ENCODE data around the gene PTP4A1. TPM values are rescaled to one million over a fixed set of nuclear protein-coding genes. Genes with fewer than 3 reads are reported as not detected.

The PTP4A1 gene
- total RNA-seq, 4 donors from 2014 or later, result 19.0 to 35.3 (median 25.8) TPM

GRCh38 chr6:63553900-63554299 lies 18.4 kb upstream of the PTP4A1 start:
- Histone ChIP-seq H3K4me1 (no peaks in the 10 kb centered on the region), H3K4me3 (no peak overlapping the region), H3K27me3 (no peaks in the 10 kb centered on the region), H3K9me3 (no peaks in the 10 kb centered on the region), H3K27ac (no peak overlapping the region), H3K36me3 (no peaks in the 10 kb centered on the region)
- TF ChIP-seq CTCF (IDR thresholded peaks at IDR 0.05) (no peak), POLR2A (IDR thresholded peaks at IDR 0.05) (no peak)
- intact Hi-C loops (cut with DNase I; ENCODE audit: low total_unique reads), result no loop called here
- DNase-seq, result no peak

GRCh38 chr6:63554782-63555181 lies 17.5 kb upstream of the PTP4A1 start:
- no peaks in the 10 kb centered on the region for H3K9me3 ChIP-seq
- TF ChIP-seq POLR2A (IDR thresholded peaks at IDR 0.05) (no peak), CTCF (IDR thresholded peaks at IDR 0.05) (no peak)
- H3K27ac ChIP-seq, result no peak overlapping the region
- no peak for DNase-seq
- intact Hi-C loops (cut with DNase I; ENCODE audit: low total_unique reads), result no loop called here
- no peaks in the 10 kb centered on the region for H3K4me1 ChIP-seq
- H3K36me3 ChIP-seq, result no peaks in the 10 kb centered on the region
- no peak overlapping the region for H3K4me3 ChIP-seq
- H3K27me3 ChIP-seq, result no peaks in the 10 kb centered on the region

- Histone ChIP-seq H3K36me3 (no peaks in the 10 kb centered on the region), H3K4me1 (no peaks in the 10 kb centered on the region), H3K4me3 (no peak overlapping the region), H3K27me3 (no peaks in the 10 kb centered on the region), H3K27ac (no peak overlapping the region), H3K9me3 (no peaks in the 10 kb centered on the region)
- no peak for DNase-seq
- intact Hi-C loops (cut with DNase I; ENCODE audit: low total_unique reads), result no loop called here
- TF ChIP-seq CTCF (IDR thresholded peaks at IDR 0.05) (no peak), POLR2A (IDR thresholded peaks at IDR 0.05) (no peak)
Measured at GRCh38 chr6:63556369-63556768, 15.9 kb upstream of the PTP4A1 start.

- intact Hi-C loops (cut with DNase I; ENCODE audit: low total_unique reads), result no loop called here
- TF ChIP-seq CTCF (IDR thresholded peaks at IDR 0.05) (no peak), POLR2A (IDR thresholded peaks at IDR 0.05) (no peak)
Measured at GRCh38 chr6:63558278-63558677, 14.0 kb upstream of the PTP4A1 start.

GRCh38 chr6:63560801-63561287 lies 11.4 kb upstream of the PTP4A1 start:
- Histone ChIP-seq H3K27ac (no peak overlapping the region), H3K4me1 (no peaks in the 10 kb centered on the region), H3K9me3 (no peaks in the 10 kb centered on the region), H3K4me3 (no peak overlapping the region), H3K27me3 (no peaks in the 10 kb centered on the region), H3K36me3 (no peaks in the 10 kb centered on the region)
- no peak for DNase-seq
- no peak for TF ChIP-seq CTCF (IDR thresholded peaks at IDR 0.05)
- no peak for TF ChIP-seq POLR2A (IDR thresholded peaks at IDR 0.05)
- intact Hi-C loops (cut with DNase I; ENCODE audit: low total_unique reads), result no loop called here

More at GRCh38 chr6:63558278-63558677, 14.0 kb upstream of the PTP4A1 start:
- H3K27me3 ChIP-seq, result no peaks in the 10 kb centered on the region
- no peak overlapping the region for H3K4me3 ChIP-seq
- H3K36me3 ChIP-seq, result no peaks in the 10 kb centered on the region
- H3K9me3 ChIP-seq, result no peaks in the 10 kb centered on the region
- H3K27ac ChIP-seq, result no peak overlapping the region
- no peaks in the 10 kb centered on the region for H3K4me1 ChIP-seq
- no peak for DNase-seq

Data from uterus (tissue), 4 donors.